Anterior cingulate cortex (tissue), 58 donors: ENCODE measurements around the gene GPANK1.

ENCODE experiments used
- DNase-seq, 58 donors: peaks; one replicate each; lab custom pipeline; 2025; lab: John Stamatoyannopoulos, UW

GPANK1 gene

DNA sequence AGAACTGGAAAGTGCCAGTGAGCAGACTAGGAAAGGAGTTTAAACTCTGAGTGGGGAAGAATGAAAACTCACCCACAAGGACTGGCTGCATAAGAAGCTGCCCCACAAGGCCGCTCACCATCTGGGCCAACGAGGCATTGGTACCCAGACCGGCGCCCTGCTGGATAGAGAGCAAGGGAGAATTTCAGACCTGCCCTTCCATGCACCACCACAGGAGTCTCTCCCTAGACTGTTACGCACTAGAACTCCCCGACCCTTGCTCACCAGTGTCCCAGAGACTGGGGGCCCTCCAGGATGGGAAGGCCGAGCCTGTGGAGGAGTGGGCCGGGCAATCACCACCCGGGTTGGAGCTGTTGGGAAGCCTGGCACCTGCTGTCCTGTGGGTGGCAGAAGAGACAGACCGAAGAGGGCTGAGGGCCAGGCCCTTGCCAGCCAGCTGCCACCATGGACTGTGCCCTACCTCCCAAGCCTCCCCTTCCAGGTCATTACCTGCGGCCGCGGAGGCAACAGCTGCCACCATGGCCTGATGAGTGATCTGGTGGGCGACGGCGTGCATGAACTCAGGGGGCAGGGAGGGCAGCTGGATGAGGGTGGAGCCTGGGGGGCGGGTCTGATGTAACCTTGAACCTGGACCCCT lies 20.9 kb downstream of the GPANK1 start:
- no peak for DNase-seq

GRCh38 chr6:31642798-31643570 lies 21.8 kb downstream of the GPANK1 start:
- no peak for DNase-seq

- DNase-seq = no peak
These were observed 23.4 kb downstream of the GPANK1 start for GRCh38 chr6:31641370-31641769.

GRCh38 chr6:31640612-31641011 lies 24.2 kb downstream of the GPANK1 start:
- DNase-seq = no peak

- no peak for DNase-seq
These were observed 25.3 kb downstream of the GPANK1 start for GRCh38 chr6:31639449-31639861.

DNA sequence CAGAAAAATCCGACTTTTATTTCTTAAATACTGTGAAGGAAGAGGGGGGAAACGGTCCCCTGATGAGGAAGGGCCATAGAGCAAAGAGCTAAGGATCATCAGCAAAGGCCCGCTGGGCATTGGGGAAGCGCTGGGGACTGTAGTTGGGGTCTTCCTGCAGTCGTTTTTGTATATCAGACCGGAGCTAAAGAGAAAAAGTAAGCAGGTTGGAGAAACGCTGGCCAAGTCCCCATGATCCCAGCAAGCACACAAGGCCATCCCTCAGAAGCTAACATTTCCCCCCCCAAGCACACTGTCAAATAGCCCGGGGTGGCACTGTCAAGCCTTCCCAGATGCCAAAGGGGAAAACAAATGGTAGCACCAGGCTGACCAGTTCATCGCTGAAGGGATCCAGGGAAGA lies 25.8 kb downstream of the GPANK1 start:
- DNase-seq = no peak

DNA sequence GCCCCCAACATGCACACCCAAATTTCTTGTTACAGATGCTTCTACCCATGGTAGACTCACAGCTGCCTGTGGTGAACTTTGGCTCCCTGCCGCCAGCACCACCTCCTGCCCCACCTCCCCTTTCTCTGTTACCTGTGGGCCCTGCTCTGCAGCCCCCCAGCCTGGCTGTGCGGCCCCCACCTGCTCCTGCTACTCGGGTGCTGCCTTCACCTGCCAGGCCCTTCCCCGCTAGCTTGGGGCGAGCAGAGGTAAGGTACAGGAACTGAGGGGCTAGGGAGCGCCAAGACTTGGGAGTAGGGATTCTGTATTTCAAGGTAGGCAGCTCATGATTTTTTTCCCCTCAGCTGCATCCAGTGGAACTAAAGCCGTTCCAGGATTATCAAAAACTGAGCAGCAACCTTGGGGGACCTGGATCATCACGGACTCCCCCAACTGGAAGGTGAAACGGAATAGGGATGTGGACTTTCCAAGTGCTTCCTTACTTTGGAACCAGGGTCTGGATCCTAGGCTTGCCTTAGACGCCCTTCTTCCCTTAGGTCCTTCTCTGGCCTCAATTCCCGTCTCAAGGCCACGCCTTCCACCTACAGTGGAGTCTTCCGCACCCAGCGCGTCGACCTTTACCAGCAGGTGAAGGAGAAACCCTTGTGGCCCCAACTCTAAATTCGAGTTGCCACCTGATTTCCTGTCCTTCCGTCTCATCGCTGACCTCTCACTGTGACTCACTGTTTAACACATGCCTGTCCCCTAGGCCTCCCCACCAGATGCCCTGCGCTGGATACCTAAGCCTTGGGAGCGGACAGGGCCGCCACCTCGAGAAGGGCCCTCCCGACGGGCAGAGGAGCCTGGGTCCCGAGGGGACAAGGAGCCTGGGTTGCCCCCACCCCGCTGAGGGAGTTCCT lies 27.9 kb downstream of the GPANK1 start:
- no peak for DNase-seq

DNA sequence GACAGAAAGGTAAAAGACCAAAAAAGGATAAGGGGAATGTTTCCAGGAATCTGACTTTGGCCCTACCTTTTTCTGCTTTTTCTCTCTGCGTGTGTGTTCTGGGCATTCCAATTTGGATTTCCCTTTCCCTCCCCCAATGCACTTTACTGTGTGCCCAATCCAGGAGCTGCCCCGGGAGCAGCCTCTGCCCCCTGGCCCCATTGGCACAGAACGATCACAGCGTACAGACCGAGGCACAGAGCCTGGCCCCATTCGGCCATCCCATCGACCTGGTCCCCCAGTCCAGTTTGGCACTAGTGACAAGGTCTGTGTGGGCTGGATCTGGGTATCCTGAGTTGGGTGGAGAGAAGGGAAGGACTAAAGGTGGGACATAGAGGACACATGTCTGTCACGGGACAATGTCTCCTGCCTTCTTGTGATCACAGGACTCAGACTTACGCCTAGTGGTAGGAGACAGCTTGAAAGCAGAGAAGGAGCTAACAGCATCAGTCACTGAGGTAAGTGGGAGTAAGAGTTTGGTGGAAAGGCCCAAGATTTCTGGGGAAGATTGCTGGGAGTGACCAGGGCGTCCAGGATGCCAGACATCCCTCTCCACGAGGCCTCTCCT lies 29.7 kb downstream of the GPANK1 start:
- DNase-seq = no peak

- DNase-seq = no peak
These were observed 30.7 kb downstream of the GPANK1 start for GRCh38 chr6:31634131-31634530.

DNA sequence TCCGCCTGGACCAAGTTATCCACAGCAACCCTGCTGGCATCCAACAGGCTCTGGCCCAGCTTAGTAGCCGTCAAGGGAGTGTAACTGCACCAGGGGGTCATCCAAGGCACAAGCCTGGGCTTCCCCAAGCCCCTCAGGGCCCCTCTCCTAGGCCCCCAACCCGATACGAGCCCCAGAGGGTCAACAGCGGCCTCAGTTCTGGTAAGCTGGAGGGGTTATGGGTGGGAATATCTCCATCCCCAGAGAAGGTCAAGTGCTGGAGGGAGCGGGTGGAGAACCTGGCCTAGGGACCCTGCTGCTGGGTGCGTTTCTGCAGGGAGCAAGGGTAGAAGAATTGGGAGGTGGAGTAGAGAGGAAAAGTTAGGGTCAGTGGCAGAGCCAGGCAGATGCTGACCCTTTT lies 31.4 kb downstream of the GPANK1 start:
- DNase-seq = no peak

DNA sequence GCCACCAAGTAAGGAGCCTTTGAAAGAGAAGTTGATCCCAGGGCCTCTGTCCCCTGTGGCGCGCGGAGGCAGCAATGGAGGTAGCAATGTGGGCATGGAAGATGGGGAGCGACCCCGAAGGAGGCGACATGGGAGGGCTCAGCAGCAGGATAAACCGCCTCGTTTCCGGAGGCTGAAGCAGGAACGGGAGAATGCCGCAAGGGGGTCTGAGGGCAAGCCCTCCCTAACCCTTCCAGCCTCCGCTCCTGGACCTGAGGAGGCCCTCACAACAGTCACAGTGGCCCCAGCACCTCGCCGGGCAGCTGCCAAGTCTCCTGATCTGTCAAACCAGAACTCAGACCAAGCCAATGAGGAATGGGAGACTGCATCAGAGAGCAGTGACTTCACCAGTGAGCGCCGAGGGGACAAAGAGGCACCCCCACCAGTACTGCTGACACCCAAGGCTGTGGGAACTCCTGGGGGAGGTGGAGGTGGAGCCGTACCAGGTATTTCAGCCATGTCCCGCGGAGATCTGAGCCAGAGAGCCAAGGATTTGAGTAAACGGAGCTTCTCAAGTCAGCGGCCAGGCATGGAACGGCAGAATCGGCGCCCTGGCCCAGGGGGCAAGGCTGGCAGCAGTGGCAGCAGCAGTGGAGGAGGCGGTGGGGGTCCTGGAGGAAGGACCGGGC lies 32.4 kb downstream of the GPANK1 start:
- no peak for DNase-seq

DNA sequence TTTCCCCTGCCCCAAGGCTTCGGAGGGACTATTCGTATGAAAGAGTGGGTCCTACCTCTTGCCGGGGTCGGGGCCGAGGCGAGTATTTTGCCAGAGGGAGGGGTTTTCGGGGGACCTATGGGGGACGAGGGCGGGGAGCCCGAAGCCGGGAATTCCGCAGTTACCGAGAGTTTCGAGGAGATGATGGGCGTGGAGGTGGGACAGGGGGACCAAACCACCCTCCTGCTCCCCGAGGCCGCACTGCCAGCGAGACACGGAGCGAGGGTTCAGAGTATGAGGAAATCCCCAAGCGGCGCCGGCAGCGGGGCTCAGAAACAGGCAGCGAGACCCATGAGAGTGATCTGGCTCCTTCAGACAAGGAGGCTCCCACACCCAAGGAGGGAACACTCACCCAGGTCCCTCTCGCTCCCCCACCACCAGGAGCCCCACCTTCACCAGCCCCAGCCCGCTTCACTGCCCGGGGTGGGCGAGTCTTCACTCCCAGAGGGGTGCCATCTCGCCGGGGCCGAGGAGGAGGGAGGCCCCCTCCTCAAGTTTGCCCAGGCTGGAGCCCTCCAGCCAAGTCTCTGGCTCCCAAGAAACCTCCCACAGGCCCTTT lies 33.0 kb downstream of the GPANK1 start:
- DNase-seq = no peak

DNA sequence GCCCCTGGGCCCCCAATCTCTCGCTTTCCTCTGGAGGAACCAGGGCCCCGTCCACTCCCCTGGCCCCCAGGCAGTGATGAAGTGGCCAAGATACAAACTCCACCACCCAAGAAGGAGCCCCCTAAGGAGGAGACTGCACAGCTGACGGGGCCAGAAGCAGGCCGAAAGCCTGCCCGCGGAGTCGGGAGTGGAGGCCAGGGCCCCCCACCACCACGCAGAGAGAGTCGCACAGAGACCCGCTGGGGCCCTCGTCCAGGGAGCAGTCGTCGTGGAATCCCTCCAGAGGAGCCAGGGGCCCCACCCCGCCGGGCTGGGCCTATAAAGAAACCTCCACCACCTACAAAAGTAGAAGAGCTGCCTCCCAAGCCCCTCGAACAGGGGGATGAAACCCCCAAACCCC lies 33.6 kb downstream of the GPANK1 start:
- no peak for DNase-seq

DNA sequence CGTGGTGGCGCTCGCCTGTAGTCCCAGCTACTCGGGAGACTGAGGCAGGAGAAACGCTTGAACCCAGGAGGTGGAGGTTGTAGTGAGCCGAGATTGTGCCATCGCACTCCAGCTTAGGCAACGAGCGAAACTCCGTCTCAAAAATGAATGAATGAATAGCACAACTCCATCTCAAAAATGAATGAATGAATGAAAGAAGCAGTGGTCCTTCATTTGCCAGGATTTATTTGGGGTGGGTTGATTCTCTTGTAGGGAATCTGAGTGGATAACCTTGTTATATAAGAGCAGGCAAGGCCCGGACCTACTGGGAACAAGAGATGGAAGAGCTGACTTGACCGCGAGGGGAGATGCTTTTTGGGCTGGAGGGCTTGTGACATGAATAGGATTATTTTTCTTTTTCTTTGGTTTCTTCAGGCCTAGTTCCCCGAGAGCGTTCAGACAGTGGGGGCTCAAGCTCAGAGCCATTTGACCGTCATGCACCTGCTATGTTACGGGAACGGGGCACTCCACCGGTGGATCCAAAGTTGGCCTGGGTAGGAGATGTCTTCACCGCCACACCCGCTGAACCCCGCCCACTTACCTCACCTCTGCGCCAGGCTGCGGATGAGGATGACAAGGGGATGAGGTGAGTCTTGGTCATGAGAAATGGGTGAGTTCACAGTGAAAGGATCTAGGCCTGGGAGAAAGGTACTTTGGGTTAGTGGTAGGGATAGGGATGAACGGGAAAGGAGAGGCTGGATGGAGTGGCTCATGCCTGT lies 34.4 kb downstream of the GPANK1 start:
- no peak for DNase-seq

DNA sequence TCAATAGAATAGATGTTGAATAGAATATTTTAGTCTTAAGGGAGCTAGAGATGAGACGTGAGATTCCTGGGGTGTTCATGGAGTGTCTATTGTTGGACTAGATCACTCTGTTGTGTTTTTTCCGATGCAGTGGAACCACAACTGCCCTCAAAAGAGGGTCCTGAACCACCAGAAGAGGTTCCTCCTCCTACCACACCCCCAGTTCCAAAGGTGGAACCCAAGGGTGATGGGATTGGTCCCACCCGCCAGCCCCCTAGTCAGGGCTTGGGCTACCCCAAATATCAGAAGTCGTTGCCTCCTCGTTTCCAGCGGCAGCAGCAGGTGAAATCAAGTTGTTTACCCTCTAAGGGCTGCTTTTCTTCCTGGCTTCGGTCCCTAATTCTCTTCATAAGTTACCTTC lies 35.8 kb downstream of the GPANK1 start:
- no peak for DNase-seq

DNA sequence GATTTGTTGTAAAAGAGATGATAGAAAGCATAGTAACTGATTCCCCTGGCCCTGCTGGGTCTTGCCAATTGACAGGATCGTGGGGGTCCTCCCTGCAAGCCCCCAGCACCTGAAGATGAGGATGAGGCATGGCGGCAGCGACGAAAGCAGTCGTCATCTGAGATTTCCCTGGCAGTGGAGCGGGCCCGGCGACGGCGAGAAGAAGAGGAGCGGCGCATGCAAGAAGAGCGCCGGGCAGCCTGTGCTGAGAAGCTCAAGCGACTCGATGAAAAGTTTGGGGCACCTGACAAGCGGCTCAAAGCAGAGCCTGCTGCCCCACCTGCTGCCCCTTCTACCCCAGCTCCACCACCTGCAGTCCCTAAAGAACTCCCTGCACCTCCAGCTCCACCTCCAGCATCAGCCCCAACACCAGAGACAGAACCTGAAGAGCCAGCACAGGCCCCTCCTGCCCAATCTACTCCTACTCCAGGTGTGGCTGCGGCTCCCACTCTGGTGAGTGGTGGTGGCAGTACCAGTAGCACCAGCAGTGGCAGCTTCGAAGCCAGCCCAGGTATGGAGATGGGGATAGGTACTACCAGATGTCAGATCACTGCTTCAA lies 37.0 kb downstream of the GPANK1 start:
- no peak for DNase-seq

GRCh38 chr6:31626952-31627351 lies 37.8 kb downstream of the GPANK1 start:
- no peak for DNase-seq

DNA sequence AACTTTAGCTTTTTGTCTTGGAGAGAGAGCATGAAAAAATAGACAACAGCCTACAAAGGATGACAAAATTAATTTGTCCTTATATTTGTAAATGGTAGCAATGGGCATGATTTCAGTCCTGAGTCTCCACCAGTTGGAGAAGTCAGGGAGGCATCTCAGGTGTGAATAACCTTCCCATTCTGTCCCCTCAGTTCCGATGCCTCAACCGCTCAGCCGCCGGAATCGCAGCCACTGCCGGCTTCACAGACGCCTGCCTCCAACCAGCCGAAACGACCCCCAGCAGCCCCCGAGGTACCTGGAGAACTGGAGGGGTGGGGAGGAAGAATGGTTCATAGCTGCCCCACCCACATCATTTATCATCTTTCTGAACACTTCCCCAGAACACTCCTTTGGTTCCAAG lies 40.7 kb downstream of the GPANK1 start:
- DNase-seq = no peak

GRCh38 chr6:31622684-31623091 lies 42.1 kb downstream of the GPANK1 start:
- DNase-seq = no peak
